Islet of Langerhans (tissue), 1 donor: ENCODE results near the gene POLD2.
A peak's percentile ranks its signal among the peaks of the same experiment; 100 is the strongest.
"Not testable (repeated sequence)": the region's sequence is repeated elsewhere in the genome, so short reads cannot be mapped to it uniquely, and the experiment has no call there.

Experiments used
- FAIRE-seq: peaks from one replicate; lab custom pipeline; 2011; peaks lifted over from hg19 to GRCh38; lab: Jason Lieb, UNC

Gene POLD2

GRCh38 chr7:44123190-44124003 lies at the start of gene POLD2:
Gene POLD2 (minus strand): TSS chr7:44123548. CDS start chr7:44122053, 1,495 bp downstream.
- FAIRE-seq, result no peak

- peak; percentile 90 for FAIRE-seq
Observed at GRCh38 chr7:44172803-44173424, 49.6 kb upstream of the POLD2 start.

- FAIRE-seq, result no peak
Observed at GRCh38 chr7:44172352-44172751, 49.0 kb upstream of the POLD2 start.

GRCh38 chr7:44171901-44172300 lies 48.6 kb upstream of the POLD2 start:
- not testable (repeated sequence) for FAIRE-seq

GRCh38 chr7:44167920-44168319 lies 44.6 kb upstream of the POLD2 start:
- no peak for FAIRE-seq

GRCh38 chr7:44163591-44163990 lies 40.2 kb upstream of the POLD2 start:
- FAIRE-seq, result no peak

GRCh38 chr7:44162785-44163395 lies 39.5 kb upstream of the POLD2 start:
- no peak for FAIRE-seq

GRCh38 chr7:44162179-44162578 lies 38.8 kb upstream of the POLD2 start:
- FAIRE-seq, result no peak

- no peak for FAIRE-seq
Observed at GRCh38 chr7:44161371-44161770, 38.0 kb upstream of the POLD2 start.

GRCh38 chr7:44159824-44160630 lies 36.7 kb upstream of the POLD2 start:
- FAIRE-seq, result no peak

GRCh38 chr7:44158873-44159631 lies 35.7 kb upstream of the POLD2 start:
- no peak for FAIRE-seq

- no peak for FAIRE-seq
Observed at GRCh38 chr7:44158096-44158872, 34.9 kb upstream of the POLD2 start.

- FAIRE-seq, result no peak
Observed at GRCh38 chr7:44157116-44158080, 34.0 kb upstream of the POLD2 start.

GRCh38 chr7:44156453-44157010 lies 33.2 kb upstream of the POLD2 start:
- no peak for FAIRE-seq

- no peak for FAIRE-seq
Observed at GRCh38 chr7:44155191-44156185, 32.1 kb upstream of the POLD2 start.

- FAIRE-seq, result no peak
Observed at GRCh38 chr7:44154703-44155102, 31.4 kb upstream of the POLD2 start.

- no peak for FAIRE-seq
Observed at GRCh38 chr7:44153948-44154335, 30.6 kb upstream of the POLD2 start.
